Measurements from ENCODE around the gene RARA.

RARA gene

DNA sequence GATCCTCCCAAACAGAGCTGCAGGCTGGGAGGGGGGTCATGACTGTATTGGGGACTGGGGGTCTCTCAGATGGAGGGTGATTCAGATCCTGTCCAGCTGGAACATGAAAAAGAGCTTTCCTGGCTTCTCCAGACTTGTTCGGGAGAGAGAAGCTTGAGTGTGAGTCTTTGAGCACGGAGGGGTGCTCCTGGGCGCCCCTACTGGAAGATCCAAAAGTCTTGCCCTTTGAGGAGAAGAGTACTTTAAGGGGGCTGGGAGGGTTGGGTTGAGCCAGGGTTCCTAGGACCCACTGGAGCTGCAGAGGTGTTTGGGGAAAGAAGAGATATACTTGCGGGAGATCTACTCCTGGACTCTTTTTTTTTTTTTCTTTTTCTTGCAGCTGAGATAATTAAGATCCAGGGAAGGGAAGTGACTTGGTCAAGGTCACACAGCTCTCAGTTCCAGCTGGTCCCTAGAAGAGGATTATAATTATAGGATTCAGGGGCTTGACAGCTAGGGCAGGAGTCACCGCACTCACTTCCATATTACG is 8.4 kb downstream of the RARA start:
- peak; percentile 36 for DNase-seq

DNA sequence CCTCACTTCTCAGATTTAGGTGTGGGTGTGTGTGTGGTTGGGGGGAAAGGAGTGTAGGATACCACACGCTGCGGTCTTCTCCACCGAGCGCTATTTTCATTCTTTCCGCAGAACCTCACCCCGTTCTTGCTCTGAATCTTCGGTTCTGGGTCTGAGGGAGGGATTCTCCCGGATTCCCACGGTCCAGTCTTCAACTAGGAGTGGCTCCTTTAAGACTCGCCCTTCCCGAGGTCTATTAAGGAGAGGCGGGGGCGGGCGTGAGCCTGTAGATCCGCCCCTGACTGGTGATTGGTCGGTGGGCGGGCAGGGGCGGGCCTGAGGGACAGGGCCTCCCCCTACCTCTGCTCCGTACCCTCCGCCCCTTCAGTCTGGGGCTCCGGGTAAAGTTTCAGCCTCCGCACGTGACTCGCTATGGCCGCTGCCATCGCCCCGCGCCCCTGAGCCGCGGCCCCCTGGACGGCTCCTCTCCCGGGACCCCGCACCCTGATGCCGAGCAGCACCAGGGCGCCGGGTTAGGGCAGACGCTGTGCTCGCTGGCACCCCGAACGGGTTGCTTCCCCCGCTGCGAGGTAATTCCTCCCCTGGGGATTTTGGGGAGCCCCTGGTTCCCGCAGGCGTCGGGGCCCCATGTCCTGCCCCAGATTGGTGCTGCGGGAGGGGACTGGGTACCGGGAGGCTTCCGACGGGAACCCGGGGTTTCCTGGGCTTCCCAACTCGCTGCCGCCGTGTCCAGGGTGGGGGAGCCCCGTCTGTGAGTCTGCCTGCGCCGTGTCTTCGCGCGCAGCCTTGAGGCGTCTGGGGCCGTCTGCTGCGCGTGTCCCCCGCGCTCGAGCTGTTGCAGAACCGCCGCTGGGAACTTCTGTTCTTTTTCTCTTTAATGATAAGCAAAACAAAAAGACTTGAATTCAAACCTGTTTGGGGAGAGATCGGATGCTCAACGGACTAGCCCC is 9.2 kb downstream of the RARA start:
- peak; percentile 88 for DNase-seq

DNA sequence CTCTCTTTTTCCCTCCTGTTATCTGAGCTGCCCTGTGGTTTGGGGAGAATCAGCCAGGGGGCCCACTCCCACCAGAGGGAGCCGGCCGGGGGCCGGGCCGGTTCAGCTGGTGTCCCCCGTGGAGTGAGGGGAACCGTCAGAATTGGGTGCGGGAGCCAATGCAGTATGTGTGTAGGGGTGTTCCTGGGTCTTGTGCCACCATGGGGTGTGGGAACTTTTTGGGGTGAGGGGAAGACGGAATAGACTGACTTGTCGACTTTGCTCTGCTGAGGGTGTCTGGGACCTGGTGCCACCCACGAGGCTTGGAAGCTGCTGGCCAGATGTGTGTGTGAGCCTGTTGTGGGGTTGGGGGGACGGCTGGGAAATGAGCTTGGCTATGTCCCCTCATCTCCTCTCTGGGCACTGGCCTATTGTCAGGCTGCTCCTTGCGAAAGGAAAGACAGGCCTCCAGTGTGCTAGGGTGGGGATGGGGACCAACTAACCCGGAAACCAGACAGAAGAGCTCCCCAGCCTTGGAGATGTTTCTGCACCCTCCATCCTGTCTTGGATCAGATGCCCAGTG is 9.9 kb downstream of the RARA start:
- no peak for DNase-seq

DNA sequence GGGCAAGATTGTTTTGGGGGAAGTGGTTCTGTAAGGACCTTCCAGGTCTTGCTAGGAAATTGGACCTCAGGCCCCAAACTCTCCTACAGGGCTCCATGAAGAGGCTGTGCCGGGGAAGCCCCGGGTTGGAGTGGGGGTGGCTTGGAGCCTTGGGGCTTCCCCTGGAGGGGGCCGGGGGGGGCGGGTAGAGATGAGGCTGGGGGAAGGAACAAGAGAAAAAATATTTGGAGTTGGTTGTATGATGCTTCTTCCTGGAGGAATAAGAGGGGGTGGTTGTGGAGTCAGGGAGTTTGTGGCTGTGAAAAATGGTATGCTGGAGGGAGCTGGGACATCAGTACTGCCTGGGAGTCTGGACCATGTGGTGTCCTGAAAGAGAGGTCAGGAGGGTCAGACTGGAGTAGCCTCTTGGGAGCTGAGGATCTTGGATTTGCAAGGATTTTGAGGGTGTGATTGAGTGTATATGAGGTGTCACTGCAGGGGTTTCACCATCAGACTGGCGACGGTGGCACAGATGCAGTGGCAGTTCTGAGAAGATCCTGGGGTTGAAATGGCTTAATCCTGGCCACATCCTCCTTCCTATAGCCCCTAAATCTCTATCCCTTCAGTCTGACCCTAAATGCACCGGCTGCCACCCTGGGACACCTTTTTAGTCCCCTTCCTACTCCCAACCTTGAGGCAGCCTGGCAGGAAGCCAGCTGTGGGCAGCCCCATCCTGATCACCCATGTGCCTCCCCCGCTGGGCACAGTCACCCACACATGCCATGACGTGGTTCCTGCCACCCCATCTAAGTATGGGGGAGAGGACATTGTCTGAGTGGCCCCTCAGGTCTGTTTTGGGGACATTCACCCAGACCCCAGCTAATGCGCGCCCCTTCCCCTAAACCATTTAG is 10.9 kb downstream of the RARA start:
- DNase-seq: no peak

DNA sequence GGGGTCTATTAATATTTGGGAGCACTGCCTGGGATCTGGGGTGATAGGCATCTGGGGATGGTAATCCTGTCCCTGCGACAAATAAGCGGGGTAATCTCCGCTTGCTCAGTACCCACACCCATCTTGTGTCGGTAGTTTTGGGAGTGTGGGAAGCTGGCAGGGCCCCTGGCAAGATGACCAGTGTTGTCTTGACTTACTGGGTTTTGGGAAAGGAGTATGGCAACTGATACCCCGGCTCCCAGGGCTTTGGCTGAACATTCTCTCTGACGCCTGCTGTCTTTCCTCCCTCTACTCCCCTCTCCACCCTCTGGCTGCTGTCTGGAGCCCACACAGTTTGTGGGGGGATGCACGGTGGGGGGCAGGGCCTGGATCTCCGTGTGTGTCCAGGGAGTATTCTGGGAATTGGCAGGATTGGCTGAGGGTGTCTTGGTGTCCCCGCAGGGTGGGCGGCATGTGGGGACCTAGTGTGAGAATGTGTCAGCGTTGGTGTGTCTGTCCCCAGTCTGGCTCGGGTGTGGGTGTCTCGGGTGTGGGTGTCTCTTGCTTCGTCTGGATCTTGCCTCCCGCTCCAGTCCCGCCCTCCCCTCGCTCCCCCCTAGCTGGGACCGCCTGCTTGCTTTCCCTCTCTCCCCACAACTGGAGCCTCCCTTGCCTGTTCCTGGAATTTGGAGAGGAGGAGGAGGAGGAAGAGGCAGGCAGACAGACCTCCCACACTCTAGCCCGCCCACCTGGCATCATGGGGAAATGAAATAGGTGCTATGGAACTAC is 12.0 kb downstream of the RARA start:
- DNase-seq: no peak

DNA sequence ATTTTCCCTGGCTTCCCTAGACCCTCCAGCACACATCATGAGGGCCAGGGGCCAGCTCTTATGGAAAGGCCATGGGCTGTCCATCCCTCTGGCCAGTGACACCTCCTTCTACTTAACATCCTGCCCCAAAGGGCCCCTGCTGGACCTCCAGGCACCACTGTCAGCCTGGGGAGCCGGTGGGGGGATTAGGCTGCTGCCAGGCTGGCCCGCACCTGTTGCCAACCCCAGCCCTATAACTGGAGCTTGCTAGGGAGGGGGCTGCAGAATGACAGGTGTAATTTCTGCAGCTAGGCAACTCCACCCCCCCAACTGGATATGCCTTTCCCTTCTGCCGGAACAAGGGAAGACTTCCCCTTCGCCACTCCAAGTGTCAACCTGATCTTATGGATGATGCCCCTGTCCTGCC is 12.5 kb downstream of the RARA start:
- DNase-seq: no peak

DNA sequence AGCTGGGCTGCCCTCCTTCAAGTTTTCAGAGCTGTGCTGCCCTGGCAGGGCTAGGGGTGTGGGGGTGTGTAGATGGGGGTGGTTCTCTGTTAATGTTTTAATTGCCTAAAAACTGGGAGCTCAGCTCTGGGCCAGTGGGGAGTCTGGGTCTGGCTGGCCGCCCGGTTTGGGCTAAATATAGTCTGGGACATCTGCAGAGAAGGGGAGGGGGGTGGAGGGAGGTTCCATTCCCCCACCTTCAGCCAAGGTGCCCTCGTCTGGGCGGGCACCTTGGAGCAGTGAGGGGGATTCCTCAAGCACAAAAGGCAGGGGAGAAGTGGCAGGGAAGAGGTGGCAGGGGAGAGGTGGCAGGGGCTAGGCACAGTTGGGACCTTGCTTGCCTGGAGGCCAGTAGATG is 13.0 kb downstream of the RARA start:
- DNase-seq: no peak

DNA sequence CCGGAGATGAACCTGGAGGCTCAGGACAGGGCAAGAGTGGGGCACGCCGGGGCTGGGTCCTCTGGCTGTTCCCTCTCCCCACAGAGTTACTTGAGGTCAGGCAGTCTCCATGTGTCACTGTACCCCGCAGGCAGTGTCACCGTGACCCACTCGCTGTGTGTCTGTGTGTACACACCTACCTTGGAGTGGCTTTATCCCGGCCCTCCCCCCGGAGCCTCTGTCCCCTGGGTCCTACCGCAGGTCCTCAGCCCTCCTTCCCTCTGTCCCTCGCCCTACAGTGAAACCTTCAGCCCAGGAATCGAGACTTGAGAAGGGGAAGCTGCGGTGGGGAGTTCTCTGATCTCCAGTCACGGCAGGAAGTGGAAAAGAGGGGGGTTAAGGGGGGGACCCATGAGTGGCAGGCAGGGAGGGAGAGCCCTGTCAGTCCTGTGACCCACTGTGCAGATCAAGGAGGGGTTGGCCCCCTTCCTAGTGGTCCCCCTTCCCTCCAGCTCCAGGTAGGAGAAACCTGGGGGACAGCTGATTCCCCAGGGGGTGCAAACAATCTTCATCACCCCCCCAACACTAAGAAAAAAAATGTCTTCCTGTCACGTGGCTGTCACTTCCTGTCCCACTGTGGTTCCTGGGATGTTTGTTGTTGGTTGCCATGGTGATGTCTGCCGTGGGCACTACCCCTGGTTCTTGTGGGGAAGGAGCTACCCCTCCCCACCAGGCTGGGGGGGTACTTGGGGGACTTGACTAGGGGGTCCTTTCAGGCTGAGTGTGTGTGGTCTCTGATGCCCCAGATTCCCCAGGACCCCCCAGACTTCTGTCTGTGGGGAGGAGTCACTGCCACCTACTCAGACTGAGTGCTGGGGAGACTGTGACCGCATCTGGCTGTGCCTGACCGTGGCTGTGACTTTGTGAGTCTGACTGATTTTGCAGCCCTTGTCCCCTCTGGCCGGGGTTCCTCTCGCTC is 13.7 kb downstream of the RARA start:
- peak; percentile 17 for DNase-seq

DNA sequence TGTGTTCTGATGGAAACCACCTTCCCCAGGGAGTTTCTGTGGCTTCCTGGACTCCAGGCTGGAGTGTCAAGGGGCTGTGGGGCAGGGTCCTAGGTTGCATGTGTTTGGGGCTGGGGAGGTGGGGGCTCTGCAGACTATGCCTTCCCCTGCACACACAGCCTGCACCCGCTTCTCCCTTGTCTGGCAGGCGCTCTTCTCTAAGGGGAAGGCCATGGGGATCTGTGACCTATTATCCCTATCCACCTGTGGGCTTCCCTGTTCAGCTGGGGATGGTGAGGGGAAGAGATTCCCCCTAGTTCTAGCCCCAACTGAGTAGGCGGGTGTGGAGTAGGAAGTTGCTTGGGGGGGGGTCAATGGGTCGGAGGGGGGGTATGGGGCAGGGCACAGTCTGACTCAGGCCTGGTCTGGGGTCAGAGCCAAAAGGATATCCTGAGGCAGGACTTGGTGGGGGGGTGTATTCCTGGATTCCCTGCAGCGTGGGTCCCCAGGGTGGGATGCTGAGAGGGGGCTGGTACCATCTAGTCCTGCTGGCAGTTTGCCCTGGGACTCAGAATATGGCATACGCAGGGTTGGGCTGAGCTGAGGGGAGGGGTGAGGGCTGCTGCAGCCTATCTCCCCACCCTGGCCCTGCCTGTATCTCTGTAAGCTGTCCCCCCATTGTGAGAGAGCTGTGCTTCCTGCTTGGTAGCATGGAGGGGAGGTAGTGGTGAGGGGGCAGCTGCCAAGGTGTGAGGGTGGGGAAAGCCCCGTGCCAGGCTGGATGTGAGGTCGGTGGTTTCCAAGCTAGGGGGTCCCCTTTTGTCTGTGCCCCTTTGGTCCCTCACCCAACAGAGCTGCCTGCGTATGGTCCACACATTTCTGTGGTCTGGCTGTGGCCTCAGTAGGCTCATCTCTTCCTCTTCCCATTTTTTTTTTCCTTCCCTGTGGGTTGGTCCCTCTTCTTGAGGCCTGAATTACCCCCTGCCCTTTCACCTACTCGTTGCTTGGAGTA is 14.7 kb downstream of the RARA start:
- DNase-seq: no peak

DNA sequence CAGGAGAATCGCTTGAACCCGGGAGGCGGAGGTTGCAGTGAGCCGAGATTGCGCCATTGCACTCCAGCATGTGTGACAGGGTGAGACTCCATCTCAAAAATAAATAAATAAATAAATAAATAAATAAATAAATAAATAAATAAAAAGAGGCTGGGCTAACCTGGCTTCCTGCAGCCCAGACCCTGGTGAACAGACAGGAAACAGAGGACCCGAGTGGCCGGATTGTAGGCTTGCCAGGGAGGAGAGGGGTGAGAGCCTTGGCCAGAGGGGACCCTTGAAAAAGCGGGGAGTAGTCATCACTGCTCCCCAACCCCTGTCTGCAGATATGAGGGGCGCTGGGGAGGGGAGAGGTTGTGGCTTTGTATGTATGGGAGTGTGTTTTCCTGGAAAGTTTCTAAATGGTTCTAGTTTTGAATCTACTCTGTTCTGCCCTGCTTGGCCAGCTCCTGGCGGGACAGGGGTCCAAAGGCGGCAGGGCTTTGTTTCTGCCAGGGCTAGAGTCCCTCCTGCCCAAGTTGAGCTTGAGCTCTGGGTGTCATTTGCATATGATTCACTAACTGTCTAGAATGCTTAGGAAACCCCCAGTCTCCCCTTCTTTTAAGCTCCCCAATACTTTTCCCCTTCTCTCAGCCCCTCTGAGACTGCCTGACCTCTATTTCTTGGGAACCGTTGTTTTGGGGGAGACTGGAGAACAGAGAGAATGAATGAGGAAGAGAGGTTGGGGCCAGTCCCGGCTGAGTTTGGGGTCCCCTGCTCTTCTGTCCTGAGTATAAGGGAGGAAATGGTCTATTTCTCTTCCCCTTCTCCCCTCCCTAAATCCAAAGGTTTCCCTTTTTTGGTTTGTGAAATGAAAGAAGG is 16.4 kb downstream of the RARA start:
- DNase-seq: no peak

DNA sequence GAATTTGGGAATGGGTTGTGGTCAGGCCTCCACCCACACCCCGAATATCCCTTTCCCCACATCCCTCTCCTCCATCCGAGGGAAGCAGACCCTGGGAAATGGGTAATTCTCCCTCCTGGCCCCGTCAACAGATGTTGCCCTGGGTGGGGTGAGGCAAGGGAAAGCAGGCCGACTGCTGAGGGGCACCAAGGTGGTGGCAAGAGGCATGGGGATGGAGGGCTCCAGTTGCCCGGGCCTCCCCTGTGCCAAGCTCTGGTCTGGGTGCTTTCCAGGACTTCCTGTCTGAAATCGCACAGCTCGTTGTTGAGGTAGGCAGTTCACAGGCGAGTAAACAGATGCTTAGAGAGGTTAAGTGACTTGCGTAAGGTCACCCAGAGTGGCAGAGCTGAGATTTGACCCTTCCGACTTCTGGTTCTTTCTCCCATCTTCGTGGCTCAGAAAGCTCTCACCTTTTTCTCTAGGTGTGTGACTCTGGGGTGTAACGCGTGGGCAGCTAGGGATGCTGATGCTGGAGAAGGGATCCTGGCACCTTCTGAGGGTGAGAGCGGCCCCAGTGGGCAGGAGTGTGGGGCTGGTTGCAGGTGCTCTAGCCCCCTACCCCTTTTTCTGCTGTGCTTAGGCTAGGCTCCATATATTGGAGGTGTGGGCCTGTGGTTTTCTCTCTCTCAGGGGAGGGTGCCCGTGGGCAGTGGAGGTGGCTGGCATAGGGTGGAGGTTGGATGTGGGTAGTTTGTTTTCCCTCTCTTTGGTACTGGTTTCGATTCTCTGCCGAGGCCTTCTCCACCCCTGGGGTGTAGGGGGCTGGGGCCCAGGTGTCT is 17.2 kb downstream of the RARA start:
- no peak for DNase-seq

DNA sequence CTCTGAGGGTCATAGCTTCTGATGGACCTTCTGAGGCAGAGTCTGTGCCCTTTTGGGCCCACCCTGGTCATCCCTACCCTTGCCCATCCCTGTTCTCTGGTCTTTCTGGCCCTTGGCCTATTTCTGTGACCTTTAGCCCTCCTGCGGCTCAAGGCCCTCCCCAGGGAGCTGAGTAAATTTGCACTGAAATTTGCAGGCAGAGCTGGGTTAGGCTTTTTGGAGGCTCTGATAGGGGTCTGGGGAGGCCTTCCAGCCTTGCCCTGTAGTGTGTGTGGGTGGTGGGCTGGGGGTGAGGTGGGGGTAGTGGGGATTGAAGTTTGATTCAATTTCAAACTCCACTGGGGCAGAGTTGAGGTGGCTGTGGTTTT is 17.8 kb downstream of the RARA start:
- no peak for DNase-seq

DNA sequence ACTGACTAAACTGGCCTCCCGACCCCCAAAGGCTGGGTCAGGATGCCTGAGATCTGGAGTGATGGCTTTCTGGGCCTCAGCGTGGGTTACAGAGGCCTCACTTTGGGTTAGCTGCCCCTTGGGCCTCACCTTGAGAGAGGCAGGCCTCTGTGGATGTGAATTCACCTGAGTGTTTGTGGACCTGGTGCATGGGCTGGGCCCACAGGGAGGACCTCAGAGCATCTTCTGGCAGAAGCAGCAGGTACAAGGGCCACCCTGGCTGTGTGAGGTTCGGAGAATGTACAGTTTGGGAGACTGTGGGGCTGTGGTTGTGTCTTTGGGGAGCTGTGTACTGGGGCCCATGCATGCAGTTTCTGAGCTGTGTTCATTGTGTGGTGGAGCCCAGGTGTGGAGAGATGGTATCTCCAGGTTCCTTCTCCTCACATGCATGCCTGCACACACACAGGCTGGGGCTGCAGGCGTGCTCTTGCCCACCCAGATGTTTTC is 18.3 kb downstream of the RARA start:
- no peak for DNase-seq

DNA sequence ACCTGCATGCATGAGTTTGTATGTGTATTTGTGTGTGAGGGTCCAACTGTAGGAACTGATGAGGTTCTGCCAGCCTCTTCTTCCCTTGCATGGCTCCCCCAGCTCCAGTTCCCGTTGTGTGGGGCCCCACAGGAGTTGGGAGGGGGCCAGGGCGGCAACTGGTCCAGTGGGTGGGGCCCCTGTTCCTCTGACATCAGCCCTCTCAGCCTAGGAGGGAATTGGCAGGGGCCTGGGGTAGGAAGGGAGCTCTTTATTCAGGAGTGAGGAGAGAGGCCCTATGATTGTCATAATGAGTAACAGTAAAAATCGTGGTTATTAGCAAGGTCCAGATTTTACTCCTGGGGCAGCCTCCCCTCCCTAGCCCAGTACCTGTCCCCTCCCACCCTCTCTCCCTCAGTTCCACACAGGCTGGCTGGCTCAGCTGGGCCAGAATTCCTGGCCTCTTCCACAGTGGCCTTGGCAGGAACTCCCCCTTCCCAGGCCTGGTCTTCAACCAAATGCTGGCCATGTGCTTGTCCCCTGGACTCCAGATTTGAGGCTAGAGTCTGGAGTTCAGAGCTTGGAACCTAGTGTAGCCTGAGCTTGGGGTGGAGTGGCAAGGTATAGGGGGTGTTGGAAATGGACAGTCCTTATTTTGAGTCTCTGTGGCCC is 18.9 kb downstream of the RARA start:
- DNase-seq: no peak

DNA sequence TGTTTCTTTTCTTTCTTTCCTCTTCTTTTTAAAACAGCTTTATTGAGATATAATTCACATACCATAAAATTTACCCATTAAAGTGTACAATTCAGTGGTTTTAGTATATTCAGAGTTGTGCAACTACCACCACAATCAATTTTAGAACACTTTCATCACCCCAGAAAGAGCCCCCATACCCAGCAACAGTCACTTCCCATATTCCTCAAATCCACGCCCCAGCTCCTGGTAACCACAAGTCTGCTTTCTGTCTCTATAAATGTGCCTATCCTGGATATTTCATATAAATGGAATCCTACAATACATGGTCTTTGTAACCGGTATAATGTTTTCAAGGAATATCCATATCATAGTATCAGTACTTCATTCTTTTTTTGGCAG is 19.4 kb downstream of the RARA start:
- DNase-seq: no peak

DNA sequence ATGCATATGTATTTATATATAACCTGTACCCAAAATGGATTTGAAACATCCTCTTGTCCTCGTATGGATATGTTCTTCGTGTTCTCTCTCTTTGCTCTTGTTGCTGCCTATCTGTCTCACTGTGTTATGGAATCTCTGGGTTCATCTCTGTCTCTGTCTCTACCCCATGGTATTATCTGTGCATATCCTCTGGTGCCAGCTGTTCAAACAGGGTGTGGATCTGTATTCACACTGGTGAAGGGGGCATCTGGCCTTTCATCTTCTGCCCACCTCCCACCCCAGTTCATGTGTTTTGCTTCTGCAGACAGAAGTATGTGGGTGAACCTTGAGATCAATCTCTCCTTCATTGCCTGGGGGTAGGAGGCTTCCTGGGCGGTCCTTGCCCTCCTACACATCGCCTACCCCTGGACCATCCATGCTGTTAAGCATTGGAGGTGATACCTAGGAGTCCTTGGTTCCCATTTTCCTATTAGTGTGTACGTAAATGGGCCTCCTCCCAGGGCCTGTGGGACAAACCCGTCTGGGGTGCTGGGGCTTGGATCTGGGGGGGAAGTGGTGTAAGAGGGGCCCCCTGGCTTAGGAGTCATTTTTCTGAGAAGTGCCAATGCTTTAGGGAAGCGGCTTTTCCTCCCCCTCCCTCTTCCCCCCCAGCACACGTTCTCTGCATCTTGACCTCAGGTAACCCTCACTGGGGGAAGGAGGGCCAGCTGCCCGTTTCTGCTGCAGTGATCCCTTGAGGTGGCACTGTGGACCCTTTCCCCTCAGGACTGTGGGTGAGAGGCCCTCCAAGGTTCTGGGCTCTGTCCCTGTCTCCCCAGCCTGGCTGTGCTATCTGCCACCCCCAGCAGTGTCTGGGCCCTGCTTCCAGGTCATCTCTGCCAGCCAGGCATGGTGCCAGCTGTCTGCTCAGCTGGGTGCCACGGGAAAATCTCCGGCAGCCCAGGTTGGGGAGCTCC is 21.1 kb downstream of the RARA start:
- DNase-seq: peak; percentile 52

Measured in DMS79 (cell line).